HCT116 (cell line): ENCODE measurements around the gene GP2. TPM values are rescaled to one million over a fixed set of nuclear protein-coding genes. Genes with fewer than 3 reads are reported as not detected.

Experiments
- ATAC-seq: fragments of 200-7000 bp; cut with Tn5 transposase; 2 replicates; pipeline ENCODE4 v1.9.1; 2020; ENCODE audit warnings: mild to moderate bottlenecking, moderate library complexity
- BruUV-seq: library from RNA; stranded (reverse); fragments of 400-500 nt; replicated peaks from 2 replicates; lab custom pipeline; 2021; lab: Mats Ljungman, UMichigan
- CTCF ChIA-PET: fragments of 300-600 bp; sonication (Branson Sonifier 250); formaldehyde crosslinking; loops from one replicate; lab custom pipeline; 2021; ENCODE audit warnings: antibody characterized with exemption; lab: Charles Lee
- POLR2A ChIA-PET: fragments of 300-600, 350-600 bp; sonication (Branson Sonifier 250); formaldehyde crosslinking; loops from one replicate; lab custom pipeline; 2021; ENCODE audit warnings: antibody characterized with exemption; lab: Charles Lee
- RAD21 ChIA-PET, 2 experiments: fragments of 300-600 bp; sonication (Branson Sonifier 250); formaldehyde crosslinking; loops; one replicate each; lab custom pipeline; 2023; ENCODE audit warnings: low total read pairs in 2 of 2; ENCODE audit not compliant: uncharacterized antibody in 2 of 2, unreplicated experiment in 2 of 2, low non-redundant PET in 1 of 2; lab: Charles Lee
- DNase-seq: peaks from one replicate; pipeline ENCODE4 v3.0.0-alpha.2; 2010; ENCODE audit warnings: low read depth, low spot score
- H2AFZ ChIP-seq: fragments of 200-600 bp; shearing (Covaris generic), sonication (generic); 2 replicates; pipeline ENCODE4 v1.6.1; 2017; ENCODE audit warnings: low read depth, mixed run types, mixed read lengths, antibody characterized with exemption, low read length; ENCODE audit not compliant: poor library complexity, severe bottlenecking
- H3K27ac ChIP-seq: 2 replicates; pipeline ENCODE4 v1.5.1; 2012; ENCODE audit warnings: low read depth, low read length
- H3K27me3 ChIP-seq: fragments of 200-600 bp; sonication (generic); 2 replicates; pipeline ENCODE4 v1.6.1; 2016; ENCODE audit warnings: mixed run types, low read length, mixed read lengths; ENCODE audit not compliant: insufficient read depth
- H3K36me3 ChIP-seq, 2 experiments: fragments of 200-500 bp in 1 of 2; fragments of 200-600 bp in 1 of 2; sonication (Bioruptor generic) in 1 of 2; sonication (generic) in 1 of 2; 2 replicates each; pipeline versions ENCODE4 v1.5.1 to v1.6.1; 2014 to 2016; ENCODE audit warnings: low read length in 2 of 2, inconsistent platforms in 1 of 2, mixed read lengths in 1 of 2, mixed run types in 1 of 2; ENCODE audit not compliant: insufficient read depth in 2 of 2, control insufficient read depth in 1 of 2
- H3K4me1 ChIP-seq, 2 experiments: fragments of 200-600 bp in 1 of 2; sonication (generic) in 1 of 2; 2 replicates each; pipeline versions ENCODE4 v1.5.1 to v1.6.1; 2012 to 2017; ENCODE audit warnings: low read length in 2 of 2, inconsistent platforms in 1 of 2, mild to moderate bottlenecking in 1 of 2, mixed read lengths in 1 of 2, mixed run types in 1 of 2, moderate library complexity in 1 of 2; ENCODE audit not compliant: insufficient read depth in 2 of 2, control insufficient read depth in 1 of 2
- H3K4me2 ChIP-seq: fragments of 200-600 bp; sonication (generic); 2 replicates; pipeline ENCODE4 v1.6.1; 2017; ENCODE audit warnings: mixed run types, low read length, mixed read lengths
- H3K4me3 ChIP-seq, 2 experiments: fragments of 200-600 bp in 1 of 2; sonication (generic) in 1 of 2; replicated peaks in 1 of 2; 2 replicates each; pipeline ENCODE4 v1.5.1; 2011 to 2016; ENCODE audit warnings: low read length in 2 of 2, control low read depth in 1 of 2, low read depth in 1 of 2, mild to moderate bottlenecking in 1 of 2, mixed read lengths in 1 of 2, mixed run types in 1 of 2
- H3K79me2 ChIP-seq: fragments of 200-600 bp; sonication (generic); 2 replicates; pipeline ENCODE4 v1.6.1; 2017; ENCODE audit warnings: mild to moderate bottlenecking, mixed run types, low read length, moderate library complexity, mixed read lengths; ENCODE audit not compliant: insufficient read depth
- H3K9ac ChIP-seq: fragments of 200-600 bp; sonication (generic); 2 replicates; pipeline ENCODE4 v1.6.1; 2016; ENCODE audit warnings: low read length, mixed read lengths
- H3K9me2 ChIP-seq: fragments of 200-600 bp; sonication (generic), shearing (Covaris generic); 2 replicates; pipeline ENCODE4 v1.6.1; 2017; ENCODE audit warnings: mixed run types, mild to moderate bottlenecking, moderate library complexity; ENCODE audit not compliant: insufficient read depth
- H3K9me3 ChIP-seq, 2 experiments: fragments of 200-500 bp in 1 of 2; fragments of 200-600 bp in 1 of 2; sonication (Bioruptor generic) in 1 of 2; sonication (generic) in 1 of 2; 2 replicates each; pipeline ENCODE4 v1.6.1; 2014 to 2017; ENCODE audit warnings: low read length in 2 of 2, mixed read lengths in 2 of 2, inconsistent platforms in 1 of 2, low read depth in 1 of 2, mild to moderate bottlenecking in 1 of 2, mixed run types in 1 of 2, moderate library complexity in 1 of 2; ENCODE audit not compliant: control insufficient read depth in 1 of 2, insufficient read depth in 1 of 2
- H4K20me1 ChIP-seq: fragments of 200-600 bp; sonication (generic), shearing (Covaris generic); 2 replicates; pipeline ENCODE4 v1.6.1; 2017; ENCODE audit warnings: mixed run types, mild to moderate bottlenecking, moderate library complexity; ENCODE audit not compliant: insufficient read depth
- ATF3 ChIP-seq: IDR thresholded peaks from 2 replicates; pipeline ENCODE4 v1.6.1; 2012
- EGR1 ChIP-seq: IDR thresholded peaks from 2 replicates; pipeline ENCODE4 v1.6.1; 2012; ENCODE audit warnings: low read depth
- ELF1 ChIP-seq: IDR thresholded peaks from 2 replicates; pipeline ENCODE4 v1.6.1; 2012; ENCODE audit warnings: low read depth, borderline replicate concordance
- EZH2 ChIP-seq: fragments of 200-600 bp; sonication (generic); IDR thresholded peaks from 2 replicates; pipeline ENCODE4 v1.6.1; 2017; ENCODE audit warnings: antibody characterized with exemption, mixed run types
- EZH2phosphoT487 ChIP-seq: fragments of 200-600 bp; IDR thresholded peaks from 2 replicates; pipeline ENCODE4 v1.6.1; 2018; ENCODE audit warnings: antibody characterized with exemption, borderline replicate concordance
- REST ChIP-seq: IDR thresholded peaks from 2 replicates; pipeline ENCODE4 v1.6.1; 2012; ENCODE audit warnings: low read depth
- SIN3A ChIP-seq: IDR thresholded peaks from 2 replicates; pipeline ENCODE4 v1.6.1; 2012; ENCODE audit warnings: low read depth
- SRF ChIP-seq: IDR thresholded peaks from 2 replicates; pipeline ENCODE4 v1.6.1; 2012; ENCODE audit warnings: low read depth
- ZFX ChIP-seq: fragments of 450-650 bp; IDR thresholded peaks from 2 replicates; pipeline ENCODE4 v1.6.1; 2017
- intact Hi-C: fragments of 100-400 bp; cut with micrococcal nuclease; formaldehyde crosslinking; loops from 2 replicates; pipeline ENCODE4 v1.10.0; 2022
- total RNA-seq: library from RNA; stranded (reverse); gene quantifications from one replicate; pipeline ENCODE4 v1.2.1, GENCODE V29; 2021; ENCODE audit not compliant: unreplicated experiment

The GP2 gene
- total RNA-seq, 1 experiment from 2014 or later, result 8.7 TPM

GRCh38 chr16:20333120-20333519 is 5.8 kb upstream of the GP2 start:
- Histone ChIP-seq H3K9me2 (no peaks in the 10 kb centered on the region), H2AFZ (no peak overlapping the region), H3K4me3 (no peak overlapping the region), H3K27ac (no peak overlapping the region), H3K27me3 (peaks cover 36% of the 10 kb centered on the region), H3K4me2 (no peak overlapping the region), H3K36me3 (no peaks in the 10 kb centered on the region), H4K20me1 (no peaks in the 10 kb centered on the region), H3K79me2 (no peaks in the 10 kb centered on the region), H3K9ac (no peak overlapping the region), H3K4me1 (no peaks in the 10 kb centered on the region), H3K9me3 (no peaks in the 10 kb centered on the region)
- intact Hi-C loops, result no loop called here
- no TSS peak for BruUV-seq
- ChIA-PET CTCF (interaction anchor here (0.9 kb wide), 1 partner anchor 33 kb away, joined by 4 read pairs; no protein-coding TSS in a partner anchor), POLR2A (no interaction called here), RAD21 (no interaction called here)
- TF ChIP-seq ELF1 (no peak), REST (no peak)
- ATAC-seq (no peak), DNase-seq (no peak)

GRCh38 chr16:20332411-20332810 is 5.1 kb upstream of the GP2 start:
- POLR2A ChIA-PET, result no interaction called here
- H3K27ac ChIP-seq, result no peak overlapping the region
- no peaks in the 10 kb centered on the region for H3K9me2 ChIP-seq
- no peaks in the 10 kb centered on the region for H3K36me3 ChIP-seq
- H3K9me3 ChIP-seq, result no peaks in the 10 kb centered on the region
- no peak overlapping the region for H3K9ac ChIP-seq
- intact Hi-C loops, result no loop called here
- H3K27me3 ChIP-seq, result peaks cover 34% of the 10 kb centered on the region
- CTCF ChIA-PET, result no interaction called here
- H3K4me1 ChIP-seq, result no peaks in the 10 kb centered on the region
- H3K4me3 ChIP-seq, result no peak overlapping the region
- no peak overlapping the region for H3K4me2 ChIP-seq
- no peak for TF ChIP-seq SIN3A
- TF ChIP-seq EZH2phosphoT487, result no peak
- TF ChIP-seq EZH2, result no peak
- no peak for TF ChIP-seq ZFX
- no peak for TF ChIP-seq ELF1
- no peak for TF ChIP-seq ATF3
- TF ChIP-seq SRF, result no peak
- TF ChIP-seq REST, result no peak
- no peak for TF ChIP-seq EGR1
- DNase-seq, result no peak
- BruUV-seq, result no TSS peak
- no peaks in the 10 kb centered on the region for H3K79me2 ChIP-seq
- RAD21 ChIA-PET, result no interaction called here
- no peak overlapping the region for H2AFZ ChIP-seq
- no peaks in the 10 kb centered on the region for H4K20me1 ChIP-seq
- ATAC-seq, result no peak
